H9 (cell line): ENCODE measurements around the gene ADAP2. TPM values are rescaled to one million over a fixed set of nuclear protein-coding genes. Genes with fewer than 3 reads are reported as not detected.

Source experiments
- DNase-seq: peaks from one replicate; pipeline ENCODE4 v3.0.0-alpha.2; 2017
- H2AFZ ChIP-seq: one replicate; pipeline ENCODE4 v1.6.1; 2013; ENCODE audit warnings: mild to moderate bottlenecking, low read length, control low read depth, moderate library complexity
- H2AK5ac ChIP-seq: 2 replicates; pipeline ENCODE4 v1.6.1; 2013; ENCODE audit warnings: low read length, control low read depth, mixed read lengths; ENCODE audit not compliant: insufficient read length
- H2BK120ac ChIP-seq: one replicate; pipeline ENCODE4 v1.6.1; 2013; ENCODE audit warnings: low read depth, mild to moderate bottlenecking, low read length, control low read depth, inconsistent platforms; ENCODE audit not compliant: poor library complexity, severe bottlenecking
- H2BK12ac ChIP-seq: 2 replicates; pipeline ENCODE4 v1.6.1; 2013; ENCODE audit warnings: low read length, control low read depth, mixed read lengths, low read depth; ENCODE audit not compliant: insufficient read length
- H2BK15ac ChIP-seq: 2 replicates; pipeline ENCODE4 v1.6.1; 2013; ENCODE audit warnings: low read depth, low read length, control low read depth
- H2BK20ac ChIP-seq: one replicate; pipeline ENCODE4 v1.6.1; 2013; ENCODE audit warnings: low read depth, mild to moderate bottlenecking, low read length, control low read depth, inconsistent platforms; ENCODE audit not compliant: poor library complexity, severe bottlenecking
- H2BK5ac ChIP-seq: 2 replicates; pipeline ENCODE4 v1.6.1; 2013; ENCODE audit warnings: low read length, control low read depth, mixed read lengths; ENCODE audit not compliant: insufficient read length
- H3K14ac ChIP-seq: 2 replicates; pipeline ENCODE4 v1.6.1; 2013; ENCODE audit warnings: low read length, control low read depth; ENCODE audit not compliant: insufficient read depth
- H3K18ac ChIP-seq: 2 replicates; pipeline ENCODE4 v1.6.1; 2013; ENCODE audit warnings: low read depth, mild to moderate bottlenecking, mixed read lengths, low read length, control low read depth; ENCODE audit not compliant: insufficient read length
- H3K23ac ChIP-seq: 2 replicates; pipeline ENCODE4 v1.6.1; 2013; ENCODE audit warnings: low read length, control low read depth, mixed read lengths, low read depth; ENCODE audit not compliant: insufficient read length
- H3K23me2 ChIP-seq: 2 replicates; pipeline ENCODE4 v1.6.1; 2013; ENCODE audit warnings: low read depth, mild to moderate bottlenecking, mixed read lengths, low read length, control low read depth; ENCODE audit not compliant: insufficient read length, poor library complexity, severe bottlenecking
- H3K27ac ChIP-seq: 2 replicates; pipeline ENCODE4 v1.5.1; 2013; ENCODE audit warnings: low read length, control low read depth, mixed read lengths, low read depth; ENCODE audit not compliant: insufficient read length
- H3K27me3 ChIP-seq: 2 replicates; pipeline ENCODE4 v1.6.1; 2013; ENCODE audit warnings: low read length, control low read depth, inconsistent platforms; ENCODE audit not compliant: insufficient read depth
- H3K4ac ChIP-seq: 2 replicates; pipeline ENCODE4 v1.6.1; 2013; ENCODE audit warnings: low read depth, mild to moderate bottlenecking, control low read depth, inconsistent platforms, low read length, moderate library complexity
- H3K4me1 ChIP-seq: 2 replicates; pipeline ENCODE4 v1.6.1; 2013; ENCODE audit warnings: low read length, control low read depth, inconsistent platforms; ENCODE audit not compliant: insufficient read depth
- H3K4me2 ChIP-seq: 2 replicates; pipeline ENCODE4 v1.6.1; 2013; ENCODE audit warnings: low read length, control low read depth, mixed read lengths; ENCODE audit not compliant: insufficient read length, insufficient read depth
- H3K56ac ChIP-seq: 2 replicates; pipeline ENCODE4 v1.6.1; 2013; ENCODE audit warnings: low read depth, mild to moderate bottlenecking, mixed read lengths, low read length, control low read depth; ENCODE audit not compliant: insufficient read length
- H3K79me1 ChIP-seq: 2 replicates; pipeline ENCODE4 v1.6.1; 2013; ENCODE audit warnings: low read depth, mild to moderate bottlenecking, moderate library complexity, low read length, control low read depth, inconsistent platforms; ENCODE audit not compliant: insufficient read depth, poor library complexity, severe bottlenecking
- H3K79me2 ChIP-seq: 2 replicates; pipeline ENCODE4 v1.6.1; 2013; ENCODE audit warnings: low read length, control low read depth, inconsistent platforms; ENCODE audit not compliant: insufficient read depth
- H3K9ac ChIP-seq: 2 replicates; pipeline ENCODE4 v1.6.1; 2013; ENCODE audit warnings: low read length, control low read depth, mixed read lengths; ENCODE audit not compliant: insufficient read length; ENCODE audit errors: extremely low read depth
- H3K9me3 ChIP-seq: one replicate; pipeline ENCODE4 v1.6.1; 2013; ENCODE audit warnings: low read depth, low read length, inconsistent platforms; ENCODE audit not compliant: control insufficient read depth
- H3T11ph ChIP-seq: one replicate; pipeline ENCODE4 v1.6.1; 2013; ENCODE audit warnings: mild to moderate bottlenecking, low read length, control low read depth, inconsistent platforms
- H4K20me1 ChIP-seq: one replicate; pipeline ENCODE4 v1.6.1; 2013; ENCODE audit not compliant: control insufficient read depth, insufficient read length, insufficient read depth
- H4K5ac ChIP-seq: 2 replicates; pipeline ENCODE4 v1.6.1; 2013; ENCODE audit warnings: low read depth, mild to moderate bottlenecking, mixed read lengths, low read length, control low read depth; ENCODE audit not compliant: insufficient read length
- H4K8ac ChIP-seq: replicated peaks from 2 replicates; pipeline ENCODE4 v1.6.1; 2013; ENCODE audit warnings: low read length, control low read depth, mixed read lengths, low read depth; ENCODE audit not compliant: insufficient read length
- H4K91ac ChIP-seq: 2 replicates; pipeline ENCODE4 v1.6.1; 2013; ENCODE audit warnings: low read depth, mild to moderate bottlenecking, moderate library complexity, mixed read lengths, low read length, control low read depth; ENCODE audit not compliant: insufficient read length
- H3K27ac Mint-ChIP-seq, 3 experiments: 2 replicates in 2 of 3; 3 replicates in 1 of 3; pipeline ENCODE4 v1.8.0; 2020 to 2021; ENCODE audit warnings: mixed read lengths in 3 of 3, mild to moderate bottlenecking in 1 of 3, moderate library complexity in 1 of 3
- H3K27me3 Mint-ChIP-seq: 2 replicates; pipeline ENCODE4 v1.8.0; 2021; ENCODE audit warnings: low read depth, mild to moderate bottlenecking, moderate library complexity, mixed read lengths
- H3K36me3 Mint-ChIP-seq, 3 experiments: 2 replicates in 2 of 3; 3 replicates in 1 of 3; pipeline ENCODE4 v1.8.0; 2020 to 2021; ENCODE audit warnings: low read depth in 3 of 3, mixed read lengths in 3 of 3; ENCODE audit not compliant: insufficient read depth in 1 of 3
- H3K4me1 Mint-ChIP-seq, 2 experiments: 2 replicates each; pipeline ENCODE4 v1.8.0; 2020; ENCODE audit warnings: mixed read lengths in 2 of 2
- H3K4me3 Mint-ChIP-seq, 2 experiments: 2 replicates in 1 of 2; 3 replicates in 1 of 2; pipeline ENCODE4 v1.8.0; 2020 to 2021; ENCODE audit warnings: mild to moderate bottlenecking in 2 of 2, mixed read lengths in 2 of 2, moderate library complexity in 1 of 2
- H3K9me3 Mint-ChIP-seq, 2 experiments: 2 replicates in 1 of 2; 3 replicates in 1 of 2; pipeline ENCODE4 v1.8.0; 2020; ENCODE audit warnings: mild to moderate bottlenecking in 2 of 2, mixed read lengths in 2 of 2, moderate library complexity in 1 of 2
- CTCF ChIP-seq: fragments of 200-600 bp; sonication (generic); conservative IDR thresholded peaks from 3 replicates; pipeline ENCODE4 v1.8.0; 2021; ENCODE audit warnings: antibody characterized with exemption, mild to moderate bottlenecking
- WGBS: extraction: QIAGEN DNeasy Blood & Tissue Kit; methylation state at CpG from one replicate; pipeline ENCODE4 v1.1.7; 2013; ENCODE audit warnings: missing lambda C conversion rate, low lambda C conversion rate, mixed read lengths; ENCODE audit not compliant: insufficient read length; ENCODE audit errors: extremely low coverage; 5-methylcytosine and 5-hydroxymethylcytosine counted together
- total RNA-seq: library from RNA; stranded (reverse); gene quantifications from 2 replicates; pipeline ENCODE4 v1.2.1, GENCODE V29; 2021

Gene ADAP2
- total RNA-seq, 1 experiment from 2014 or later: 1.2 TPM

- no peak overlapping the region for H2AK5ac ChIP-seq
- no peak overlapping the region for H4K5ac ChIP-seq
- no peak overlapping the region for H4K8ac ChIP-seq
- H3K4me1 Mint-ChIP-seq: peaks cover 8 to 10% of the 10 kb centered on the region in 2 experiments
- H3K27me3 Mint-ChIP-seq: peaks cover 5% of the 10 kb centered on the region
- no peak overlapping the region for H2BK12ac ChIP-seq
- no peak overlapping the region for H3K4me2 ChIP-seq
- no peak overlapping the region for H2BK20ac ChIP-seq
- no peak overlapping the region for H3K4ac ChIP-seq
- no peak overlapping the region for H3K27ac ChIP-seq
- H3K79me2 ChIP-seq: no peaks in the 10 kb centered on the region
- WGBS: no CpG with 5 or more reads among the region's 6 CpGs
- H3K56ac ChIP-seq: no peak overlapping the region
- H3K23ac ChIP-seq: no peak overlapping the region
- H3K36me3 Mint-ChIP-seq: no peaks in the 10 kb centered on the region
- H2BK15ac ChIP-seq: no peak overlapping the region; the same call in 1 of the 2 replicates
- H3K27ac Mint-ChIP-seq: no peak overlapping the region
- H3K9ac ChIP-seq: no peak overlapping the region
- H2BK5ac ChIP-seq: no peak overlapping the region
- H3K79me1 ChIP-seq: no peaks in the 10 kb centered on the region
- H3K9me3 ChIP-seq: no peaks in the 10 kb centered on the region
- H3K4me3 Mint-ChIP-seq: no peak overlapping the region
- no peak overlapping the region for H3K14ac ChIP-seq
- H3K9me3 Mint-ChIP-seq: no peaks in the 10 kb centered on the region
- no peak overlapping the region for H2BK120ac ChIP-seq
- no peak overlapping the region for H3K18ac ChIP-seq
- no peak overlapping the region for H3T11ph ChIP-seq
- no peaks in the 10 kb centered on the region for H4K20me1 ChIP-seq
- DNase-seq: no peak
- no peak overlapping the region for H2AFZ ChIP-seq
- H3K27me3 ChIP-seq: no peaks in the 10 kb centered on the region
- no peaks in the 10 kb centered on the region for H3K4me1 ChIP-seq
- no peaks in the 10 kb centered on the region for H3K23me2 ChIP-seq
- no peak for TF ChIP-seq CTCF
- H4K91ac ChIP-seq: no peak overlapping the region
Observed at GRCh38 chr17:30954046-30954830, 32.5 kb downstream of the ADAP2 start.
